Measurements from ENCODE around the gene TAGLN.

- TF ChIP-seq CTCF (IDR thresholded peaks at IDR 0.05) (no peak), POLR2A (IDR thresholded peaks at IDR 0.05) (no peak)
Measured at GRCh38 chr11:117198613-117199012, 557 bp upstream of the TAGLN start.
